GM19397 (cell line): ENCODE data around the gene PIGV.
A peak's percentile ranks its signal among the peaks of the same experiment; 100 is the strongest.
"Not testable (repeated sequence)": the region's sequence is repeated elsewhere in the genome, so short reads cannot be mapped to it uniquely, and the experiment has no call there.

Source experiments
- ATAC-seq: cut with Tn5 transposase; IDR thresholded peaks from one replicate; pipeline ENCODE4 v1.9.1; 2021; ENCODE audit warnings: mild to moderate bottlenecking, moderate library complexity; ENCODE audit not compliant: unreplicated experiment

PIGV gene

GRCh38 chr1:26791626-26792025 is 3.9 kb downstream of the PIGV start:
- ATAC-seq = no peak

- no peak for ATAC-seq
Observed at GRCh38 chr1:26792924-26793323, 5.2 kb downstream of the PIGV start.

GRCh38 chr1:26794391-26794790 is 6.6 kb downstream of the PIGV start:
- no peak for ATAC-seq

GRCh38 chr1:26797627-26798026 is 9.9 kb downstream of the PIGV start:
- no peak for ATAC-seq

- no peak for ATAC-seq
Observed at GRCh38 chr1:26799479-26800142, 11.9 kb downstream of the PIGV start.

GRCh38 chr1:26803932-26804331 is 16.2 kb downstream of the PIGV start:
- not testable (repeated sequence) for ATAC-seq

GRCh38 chr1:26810105-26810504 is 22.4 kb downstream of the PIGV start:
- ATAC-seq = not testable (repeated sequence)

GRCh38 chr1:26811057-26811456 is 23.3 kb downstream of the PIGV start:
- no peak for ATAC-seq

- no peak for ATAC-seq
Observed at GRCh38 chr1:26811708-26812107, 24.0 kb downstream of the PIGV start.

GRCh38 chr1:26814377-26814776 is 26.6 kb downstream of the PIGV start:
- no peak for ATAC-seq

- ATAC-seq = no peak
Observed at GRCh38 chr1:26814893-26815292, 27.1 kb downstream of the PIGV start.

GRCh38 chr1:26820784-26821269 is 33.1 kb downstream of the PIGV start:
- ATAC-seq = peak; percentile 83

GRCh38 chr1:26822737-26823395 is 35.1 kb downstream of the PIGV start:
- no peak for ATAC-seq

GRCh38 chr1:26824731-26825130 is 37.0 kb downstream of the PIGV start:
- ATAC-seq = no peak

GRCh38 chr1:26826261-26827105 is 38.7 kb downstream of the PIGV start, which contains the start of gene ZDHHC18:
ZDHHC18 (plus strand) TSS chr1:26826688; CDS start chr1:26826805, 117 bp downstream.
- peak; percentile 75 for ATAC-seq

- ATAC-seq = no peak
Observed at GRCh38 chr1:26827106-26827604, 39.4 kb downstream of the PIGV start.

- ATAC-seq = no peak
Observed at GRCh38 chr1:26827663-26828062, 39.9 kb downstream of the PIGV start.

- no peak for ATAC-seq
Observed at GRCh38 chr1:26828411-26828991, 40.8 kb downstream of the PIGV start.

GRCh38 chr1:26829184-26829911 is 41.6 kb downstream of the PIGV start:
- no peak for ATAC-seq

GRCh38 chr1:26831059-26831458 is 43.3 kb downstream of the PIGV start:
- ATAC-seq = no peak
